Measurements from ENCODE around the gene LMO2. TPM values are rescaled to one million over a fixed set of nuclear protein-coding genes. Genes with fewer than 3 reads are reported as not detected.

The LMO2 gene
- total RNA-seq, 1 experiment from 2014 or later = 0.33 TPM

GRCh38 chr11:33874910-33875490, 16.9 kb downstream of the LMO2 start:
- H2AK5ac ChIP-seq (ENCODE audit: insufficient read length, low read length) = no peak overlapping the region
- peaks cover 7% of the 10 kb centered on the region for H3K23me2 ChIP-seq (ENCODE audit: insufficient read length, low read depth, low read length, poor library complexity, severe bottlenecking)
- H2BK15ac ChIP-seq (ENCODE audit: low read depth, low read length) = no peak overlapping the region
- no peak overlapping the region for H4K5ac ChIP-seq (ENCODE audit: insufficient read length, low read depth, low read length)
- H3K79me1 ChIP-seq (ENCODE audit: insufficient read depth, low read depth, low read length, poor library complexity, severe bottlenecking) = no peaks in the 10 kb centered on the region
- WGBS (ENCODE audit: extremely low coverage, insufficient read length, low lambda C conversion rate) = no CpG with 5 or more reads among the region's 12 CpGs
- no peak overlapping the region for H2BK5ac ChIP-seq (ENCODE audit: insufficient read length, low read length)
- peaks cover 6% of the 10 kb centered on the region; the same call in 1 of the 2 replicates for H3K27me3 ChIP-seq (ENCODE audit: insufficient read depth, low read length)
- no peak overlapping the region for H2BK12ac ChIP-seq (ENCODE audit: insufficient read length, low read depth, low read length)
- Mint-ChIP-seq H3K27me3 (ENCODE audit: low read depth) (peaks cover 65% of the 10 kb centered on the region), H3K27ac (no peak overlapping the region), H3K4me3 (no peak overlapping the region), H3K36me3 (ENCODE audit: insufficient read depth in 1 of 3, low read depth in 3 of 3) (no peaks in the 10 kb centered on the region), H3K9me3 (no peaks in the 10 kb centered on the region), H3K4me1 (peaks cover 8 to 14% of the 10 kb centered on the region in 2 experiments)
- no peak overlapping the region for H3K23ac ChIP-seq (ENCODE audit: insufficient read length, low read depth, low read length)
- H3K9me3 ChIP-seq (ENCODE audit: control insufficient read depth, low read depth, low read length) = no peaks in the 10 kb centered on the region
- H3K79me2 ChIP-seq (ENCODE audit: insufficient read depth, low read length) = no peaks in the 10 kb centered on the region
- H4K91ac ChIP-seq (ENCODE audit: insufficient read length, low read depth, low read length) = no peak overlapping the region
- DNase-seq = no peak
- no peak overlapping the region for H3K9ac ChIP-seq (ENCODE audit: extremely low read depth, insufficient read length, low read length)
- no peak for TF ChIP-seq CTCF (conservative IDR thresholded peaks at IDR 0.05)
- no peak overlapping the region for H3K27ac ChIP-seq (ENCODE audit: insufficient read length, low read depth, low read length)
- H3K4ac ChIP-seq (ENCODE audit: low read depth, low read length) = no peak overlapping the region
- H3K14ac ChIP-seq (ENCODE audit: insufficient read depth, low read length) = no peak overlapping the region
- no peak overlapping the region for H2BK20ac ChIP-seq (ENCODE audit: low read depth, low read length, poor library complexity, severe bottlenecking)
- no peak overlapping the region for H3K56ac ChIP-seq (ENCODE audit: insufficient read length, low read depth, low read length)
- no peak overlapping the region for H3K4me2 ChIP-seq (ENCODE audit: insufficient read depth, insufficient read length, low read length)
- no peaks in the 10 kb centered on the region for H3K4me1 ChIP-seq (ENCODE audit: insufficient read depth, low read length)
- no peaks in the 10 kb centered on the region for H4K20me1 ChIP-seq (ENCODE audit: control insufficient read depth, insufficient read depth, insufficient read length)
- no peak overlapping the region for H3K18ac ChIP-seq (ENCODE audit: insufficient read length, low read depth, low read length)
- no peak overlapping the region for H2BK120ac ChIP-seq (ENCODE audit: low read depth, low read length, poor library complexity, severe bottlenecking)
- no peak overlapping the region for H4K8ac ChIP-seq (replicated peaks; ENCODE audit: insufficient read length, low read depth, low read length)
- H2AFZ ChIP-seq (ENCODE audit: low read length) = no peak overlapping the region
- no peak overlapping the region for H3T11ph ChIP-seq (ENCODE audit: low read length)

All from H9 (cell line).